Measurements from ENCODE around the gene CYTH2.

CYTH2 gene
- 56.6 to 90.9 (median 81.1) reads per million in 4 experiments for total RNA-seq

- peak; percentile 65 for DNase-seq
Measured at GRCh38 chr19:48469289-48469881, at the start of gene CYTH2. TSS of gene CYTH2 (plus strand) at chr19:48469369. CDS start at chr19:48469508, 139 bp downstream.

- no peak for DNase-seq
Measured at GRCh38 chr19:48421548-48421947, 47.6 kb upstream of the CYTH2 start.

- no peak for DNase-seq
Measured at GRCh38 chr19:48424694-48425219, 44.4 kb upstream of the CYTH2 start.

DNA sequence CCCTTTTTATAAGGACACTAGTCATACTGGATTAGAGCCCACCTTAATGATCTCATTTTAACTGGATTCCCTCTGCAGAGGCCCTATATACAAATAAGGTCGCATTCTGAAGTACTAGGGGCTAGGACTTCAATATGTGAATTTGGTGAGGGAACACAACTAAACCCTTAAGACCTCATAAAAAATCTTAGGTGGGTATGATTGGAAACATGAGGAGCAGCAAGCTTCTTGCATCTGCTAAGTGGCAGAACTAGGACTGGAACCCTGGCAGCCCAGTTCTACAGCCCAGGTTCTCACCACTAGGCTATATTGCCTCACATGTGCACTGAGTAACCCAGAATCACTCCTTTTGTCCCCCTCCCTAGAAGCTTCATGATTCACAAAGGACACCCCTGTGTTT, 40.5 kb upstream of the CYTH2 start:
- no peak for DNase-seq

GRCh38 chr19:48433337-48433736, 35.8 kb upstream of the CYTH2 start:
- DNase-seq: no peak

DNA sequence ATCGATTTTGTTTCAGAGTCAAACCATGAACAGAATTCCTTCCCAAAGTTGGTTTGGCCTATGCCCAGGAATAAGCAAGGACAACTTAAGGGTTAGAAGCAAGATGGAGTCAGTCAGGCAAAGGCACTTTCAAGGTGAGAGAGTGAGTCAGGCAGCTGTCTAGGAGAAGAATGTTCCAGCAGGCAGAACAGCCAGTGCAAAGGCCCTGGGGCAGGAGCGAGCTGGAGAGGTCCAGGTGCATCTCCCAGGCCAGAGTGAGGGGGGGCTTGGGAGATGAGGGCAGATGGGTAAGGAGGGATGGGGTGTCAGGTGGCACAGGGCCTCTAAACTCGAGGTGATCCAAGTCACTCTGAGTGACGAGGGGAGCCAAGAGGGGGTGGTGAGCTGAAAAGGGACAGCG, 32.6 kb upstream of the CYTH2 start:
- DNase-seq: no peak

GRCh38 chr19:48441360-48442050, 27.7 kb upstream of the CYTH2 start:
- DNase-seq: no peak

- DNase-seq: no peak
Measured at GRCh38 chr19:48442116-48443035, 26.8 kb upstream of the CYTH2 start.

DNA sequence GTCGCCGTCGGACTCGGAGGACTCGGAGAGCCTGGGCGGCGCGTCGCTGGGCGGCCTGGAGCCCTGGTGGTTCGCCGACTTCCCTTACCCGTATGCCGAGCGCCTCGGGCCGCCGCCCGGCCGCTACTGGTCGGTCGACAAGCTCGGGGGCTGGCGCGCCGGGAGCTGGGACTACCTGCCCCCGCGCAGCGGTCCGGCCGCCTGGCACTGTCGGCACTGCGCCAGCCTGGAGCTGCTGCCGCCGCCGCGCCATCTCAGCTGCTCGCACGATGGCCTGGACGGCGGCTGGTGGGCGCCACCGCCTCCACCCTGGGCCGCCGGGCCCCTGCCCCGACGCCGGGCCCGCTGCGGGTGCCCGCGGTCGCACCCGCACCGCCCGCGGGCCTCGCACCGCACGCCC, 25.9 kb upstream of the CYTH2 start:
- no peak for DNase-seq

DNA sequence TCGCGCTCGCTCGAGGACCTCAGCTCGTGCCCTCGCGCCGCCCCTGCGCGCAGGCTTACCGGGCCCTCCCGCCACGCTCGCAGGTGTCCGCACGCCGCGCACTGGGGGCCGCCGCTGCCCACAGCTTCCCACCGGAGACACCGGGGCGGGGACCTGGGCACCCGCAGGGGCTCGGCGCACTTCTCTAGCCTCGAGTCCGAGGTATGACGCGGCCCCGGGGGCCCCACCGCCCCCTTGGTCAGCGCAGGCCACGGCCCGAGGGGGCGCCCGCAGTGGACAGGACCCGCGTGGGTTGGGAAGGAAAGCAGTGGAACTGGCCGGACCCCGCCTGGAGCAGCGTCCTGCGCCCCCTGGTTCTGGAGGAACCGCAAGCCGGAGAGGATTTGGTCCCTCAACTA, 25.4 kb upstream of the CYTH2 start:
- no peak for DNase-seq

DNA sequence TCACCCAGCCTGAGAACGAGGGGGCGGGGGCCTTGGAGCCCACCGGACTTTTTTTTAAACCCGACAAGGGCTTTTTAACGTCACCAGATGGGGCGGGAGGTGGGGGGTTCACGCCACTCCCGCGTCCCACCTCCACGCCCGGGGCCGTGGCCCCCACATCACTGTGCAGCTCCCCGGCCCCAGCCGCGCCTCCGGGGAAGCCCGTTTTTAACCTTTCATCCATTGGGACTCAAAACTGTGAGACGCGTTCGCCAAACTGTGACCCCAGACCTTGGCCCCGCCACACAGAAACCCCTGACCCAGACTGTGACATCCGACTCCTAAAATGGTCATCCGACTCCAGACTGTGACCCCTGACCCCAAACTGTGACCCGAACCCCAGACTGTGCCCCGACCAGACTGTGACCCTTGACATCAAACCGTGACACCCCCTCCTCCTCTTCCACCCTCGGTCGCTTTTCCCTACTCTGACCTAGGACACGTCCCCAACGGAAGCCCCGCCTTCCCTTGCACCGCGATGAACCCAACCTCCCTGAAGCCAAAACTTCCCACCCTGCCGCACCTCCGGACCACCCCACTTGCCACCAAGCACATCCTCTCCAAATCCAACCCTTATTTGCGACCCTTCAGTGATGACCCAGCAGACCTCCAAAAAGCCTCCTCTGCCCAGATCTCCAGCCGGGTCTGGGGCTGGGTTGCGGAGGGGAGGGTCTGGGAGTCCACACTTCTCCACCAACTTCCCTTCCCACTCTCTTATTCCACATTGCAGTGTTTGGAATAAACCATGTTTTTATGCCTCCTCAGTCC, 24.8 kb upstream of the CYTH2 start:
- no peak for DNase-seq

DNA sequence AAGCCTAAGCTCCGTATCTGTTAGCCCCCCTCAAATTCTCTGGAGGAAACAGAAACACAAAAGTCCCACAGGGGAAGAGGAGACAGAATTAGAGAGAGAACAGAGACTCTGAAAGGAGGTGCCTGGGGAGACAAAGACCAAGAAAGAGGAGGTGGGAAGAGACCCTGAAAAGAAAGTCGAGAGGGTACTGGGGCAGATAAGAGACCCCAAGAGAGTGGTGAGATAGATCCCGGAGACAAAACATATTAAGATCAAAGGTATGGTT, 24.3 kb upstream of the CYTH2 start:
- DNase-seq: no peak

GRCh38 chr19:48445256-48445605, 23.9 kb upstream of the CYTH2 start:
- no peak for DNase-seq

DNA sequence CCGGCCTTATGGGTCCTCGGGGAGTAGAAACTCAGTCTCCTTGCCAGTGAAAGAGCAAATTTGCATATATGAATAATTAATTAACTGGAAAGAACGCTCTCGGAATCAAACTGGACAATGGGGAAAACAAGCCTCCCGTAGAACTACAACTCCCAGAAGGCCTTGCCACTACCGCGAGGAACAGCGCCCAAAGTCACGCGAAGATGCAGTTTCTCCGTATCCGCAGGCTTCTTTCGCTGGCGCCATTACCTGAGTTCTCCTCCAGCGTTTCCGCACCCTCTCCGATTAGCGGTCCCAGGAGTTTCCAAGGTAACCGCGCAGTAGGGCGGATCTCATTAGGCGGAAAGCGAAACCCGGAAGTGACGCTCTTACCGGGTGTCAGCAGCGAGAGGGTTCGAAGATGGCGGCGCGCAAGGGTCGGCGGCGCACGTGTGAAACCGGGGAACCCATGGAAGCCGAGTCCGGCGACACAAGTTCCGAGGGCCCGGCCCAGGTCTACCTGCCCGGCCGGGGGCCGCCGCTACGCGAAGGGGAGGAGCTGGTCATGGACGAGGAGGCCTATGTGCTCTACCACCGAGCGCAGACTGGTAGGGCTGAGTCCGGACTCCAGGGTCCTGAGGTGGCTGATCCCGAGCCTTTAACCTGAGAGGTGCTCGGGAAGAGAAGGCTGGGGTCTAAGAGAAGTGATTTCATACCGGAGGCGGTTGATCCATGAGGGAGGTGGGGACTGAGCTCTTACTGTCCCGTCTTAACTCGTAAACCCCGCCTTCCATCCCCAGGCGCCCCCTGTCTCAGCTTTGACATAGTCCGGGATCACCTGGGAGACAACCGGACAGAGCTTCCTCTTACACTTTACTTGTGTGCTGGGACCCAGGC, 23.3 kb upstream of the CYTH2 start, which contains the start of gene GRWD1:
GRWD1 (plus strand) TSS at position 378 of the 876 bp plus-strand sequence; CDS start at position 401, 23 bp downstream.
- DNase-seq: peak; percentile 88

DNA sequence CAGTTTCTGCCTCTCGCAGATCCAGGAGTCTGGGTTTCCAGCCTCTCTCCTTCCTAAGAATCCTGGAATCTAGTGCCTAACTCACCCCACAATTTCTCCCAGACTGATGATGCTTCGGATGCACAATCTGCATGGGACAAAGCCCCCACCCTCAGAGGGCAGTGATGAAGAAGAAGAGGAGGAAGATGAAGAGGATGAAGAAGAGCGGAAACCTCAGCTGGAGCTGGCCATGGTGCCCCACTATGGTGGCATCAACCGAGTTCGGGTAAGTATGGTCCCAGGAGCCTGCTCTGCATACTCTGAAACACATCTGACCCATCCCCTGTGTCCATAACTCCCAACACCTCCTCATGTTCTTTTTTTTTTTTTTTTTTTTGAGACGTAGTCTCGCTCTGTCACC, 22.6 kb upstream of the CYTH2 start:
- DNase-seq: no peak

DNA sequence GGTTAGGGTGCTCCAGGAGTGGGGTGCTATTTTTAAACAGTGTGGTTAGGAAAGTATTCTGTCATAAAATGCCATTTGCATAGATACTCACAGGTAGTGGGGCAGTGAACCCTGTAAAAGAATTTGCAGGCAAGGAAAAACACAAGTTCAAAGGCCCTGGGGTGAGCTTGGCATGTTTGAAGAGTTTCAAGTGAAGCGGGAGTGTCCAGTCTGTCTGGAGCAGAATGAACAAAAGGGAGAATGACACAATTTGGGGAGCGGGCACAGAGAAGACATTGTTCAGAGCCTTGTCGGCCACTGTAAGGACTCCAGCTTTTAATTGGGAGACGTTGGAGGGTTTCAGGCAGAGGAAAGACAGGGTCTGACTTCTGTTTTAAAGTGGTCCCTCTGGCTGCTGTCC, 20.6 kb upstream of the CYTH2 start:
- DNase-seq: no peak

DNA sequence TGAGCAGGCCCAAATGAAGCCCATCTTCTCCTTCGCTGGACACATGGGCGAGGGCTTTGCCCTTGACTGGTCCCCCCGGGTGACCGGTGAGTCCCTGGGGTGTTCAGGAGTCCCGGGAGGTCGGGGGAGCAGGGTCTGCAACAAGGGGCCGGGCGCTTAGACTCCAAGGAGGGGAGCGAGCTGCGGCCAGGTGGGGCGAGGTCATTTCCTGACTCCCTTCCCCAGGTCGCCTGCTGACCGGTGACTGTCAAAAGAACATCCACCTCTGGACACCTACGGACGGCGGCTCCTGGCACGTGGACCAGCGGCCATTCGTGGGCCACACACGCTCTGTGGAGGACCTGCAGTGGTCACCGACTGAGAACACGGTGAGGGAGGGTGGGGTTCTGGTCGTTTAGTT, 18.7 kb upstream of the CYTH2 start:
- DNase-seq: no peak

GRCh38 chr19:48450863-48451262, 18.3 kb upstream of the CYTH2 start:
- DNase-seq: no peak

DNA sequence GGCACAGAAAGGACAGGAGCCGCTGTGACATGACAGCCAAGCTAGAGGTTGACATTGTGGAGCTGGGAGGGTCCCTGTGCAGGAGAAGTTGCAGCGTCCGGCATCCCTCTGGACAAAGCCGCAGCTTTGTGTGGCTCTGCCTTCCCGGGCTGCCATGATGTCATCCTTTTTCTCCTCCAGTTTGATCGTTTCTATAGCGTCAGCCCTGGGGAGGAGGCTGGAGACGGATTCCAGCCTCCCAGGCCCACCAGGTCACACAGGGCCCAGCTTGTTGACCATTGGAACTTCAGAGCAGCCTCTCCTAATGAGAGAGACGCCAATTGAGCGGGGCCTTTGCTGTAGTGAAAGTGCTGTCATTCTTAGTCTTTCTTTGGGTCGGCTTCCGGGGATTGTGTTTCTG, 17.5 kb upstream of the CYTH2 start:
- no peak for DNase-seq

- DNase-seq: no peak
Measured at GRCh38 chr19:48452289-48453190, 16.6 kb upstream of the CYTH2 start.

Data from effector CD8-positive, alpha-beta T cell (primary cell).